Chondrocyte (in vitro differentiated cells): ENCODE data around the gene PEAK1. TPM values are rescaled to one million over a fixed set of nuclear protein-coding genes. Genes with fewer than 3 reads are reported as not detected.

ENCODE experiments used
- DNase-seq: peaks from one replicate; pipeline ENCODE4 v3.0.0; 2021; ENCODE audit warnings: mixed read lengths, low spot score
- H3K27ac Mint-ChIP-seq: one replicate; pipeline ENCODE4 v1.8.0; 2021; ENCODE audit warnings: mild to moderate bottlenecking, moderate library complexity, mixed read lengths; ENCODE audit not compliant: unreplicated experiment
- H3K27me3 Mint-ChIP-seq: 2 replicates; pipeline ENCODE4 v1.8.0; 2021; ENCODE audit warnings: low read depth, mixed read lengths
- H3K36me3 Mint-ChIP-seq: 2 replicates; pipeline ENCODE4 v1.8.0; 2021; ENCODE audit warnings: low read depth, mixed read lengths
- H3K4me1 Mint-ChIP-seq: 2 replicates; pipeline ENCODE4 v1.8.0; 2021; ENCODE audit warnings: low read depth, mild to moderate bottlenecking, mixed read lengths
- H3K4me3 Mint-ChIP-seq: one replicate; pipeline ENCODE4 v1.8.0; 2021; ENCODE audit warnings: mild to moderate bottlenecking, moderate library complexity, mixed read lengths; ENCODE audit not compliant: unreplicated experiment
- H3K9me3 Mint-ChIP-seq: 2 replicates; pipeline ENCODE4 v1.8.0; 2021; ENCODE audit warnings: low read depth, mixed read lengths
- total RNA-seq: library from RNA; stranded (reverse); gene quantifications from 3 replicates; pipeline ENCODE4 v1.2.1, GENCODE V29; 2021
- TF ChIP-seq, protein P1 (sequence below): fragments of 200-600 bp; sonication (generic); IDR thresholded peaks from 2 replicates; pipeline ENCODE4 v1.5.0; 2021; ENCODE audit warnings: antibody characterized with exemption, mild to moderate bottlenecking, moderate library complexity

Gene PEAK1
- total RNA-seq, 1 donor from 2014 or later, result 143 TPM

DNA sequence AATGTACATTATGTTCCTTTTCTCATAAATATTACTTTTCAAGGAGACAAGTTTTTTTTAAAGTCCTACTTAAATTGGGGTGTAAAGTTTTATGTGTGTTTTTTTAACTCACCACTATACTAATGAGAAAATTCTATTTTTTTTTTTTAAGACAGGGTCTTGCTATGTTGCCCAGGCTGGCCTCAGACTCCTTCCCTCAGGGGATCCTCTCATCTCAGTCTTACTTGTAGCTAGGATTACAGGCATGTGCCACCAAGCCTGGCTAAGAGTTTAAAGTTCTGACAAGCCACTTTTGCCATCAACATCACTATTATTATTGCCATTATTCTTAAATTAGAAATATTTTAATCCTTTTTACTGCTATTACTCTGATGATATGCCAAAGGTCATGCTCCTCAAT is 356.7 kb downstream of the PEAK1 start:
- Mint-ChIP-seq H3K27me3 (no peaks in the 10 kb centered on the region), H3K27ac (peak overlapping the region; percentile 22), H3K9me3 (no peaks in the 10 kb centered on the region), H3K36me3 (no peaks in the 10 kb centered on the region), H3K4me1 (peaks cover 85% of the 10 kb centered on the region), H3K4me3 (no peak overlapping the region)
- DNase-seq, result no peak
- TF ChIP-seq, protein P1, sequence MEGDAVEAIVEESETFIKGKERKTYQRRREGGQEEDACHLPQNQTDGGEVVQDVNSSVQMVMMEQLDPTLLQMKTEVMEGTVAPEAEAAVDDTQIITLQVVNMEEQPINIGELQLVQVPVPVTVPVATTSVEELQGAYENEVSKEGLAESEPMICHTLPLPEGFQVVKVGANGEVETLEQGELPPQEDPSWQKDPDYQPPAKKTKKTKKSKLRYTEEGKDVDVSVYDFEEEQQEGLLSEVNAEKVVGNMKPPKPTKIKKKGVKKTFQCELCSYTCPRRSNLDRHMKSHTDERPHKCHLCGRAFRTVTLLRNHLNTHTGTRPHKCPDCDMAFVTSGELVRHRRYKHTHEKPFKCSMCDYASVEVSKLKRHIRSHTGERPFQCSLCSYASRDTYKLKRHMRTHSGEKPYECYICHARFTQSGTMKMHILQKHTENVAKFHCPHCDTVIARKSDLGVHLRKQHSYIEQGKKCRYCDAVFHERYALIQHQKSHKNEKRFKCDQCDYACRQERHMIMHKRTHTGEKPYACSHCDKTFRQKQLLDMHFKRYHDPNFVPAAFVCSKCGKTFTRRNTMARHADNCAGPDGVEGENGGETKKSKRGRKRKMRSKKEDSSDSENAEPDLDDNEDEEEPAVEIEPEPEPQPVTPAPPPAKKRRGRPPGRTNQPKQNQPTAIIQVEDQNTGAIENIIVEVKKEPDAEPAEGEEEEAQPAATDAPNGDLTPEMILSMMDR, result no peak

DNA sequence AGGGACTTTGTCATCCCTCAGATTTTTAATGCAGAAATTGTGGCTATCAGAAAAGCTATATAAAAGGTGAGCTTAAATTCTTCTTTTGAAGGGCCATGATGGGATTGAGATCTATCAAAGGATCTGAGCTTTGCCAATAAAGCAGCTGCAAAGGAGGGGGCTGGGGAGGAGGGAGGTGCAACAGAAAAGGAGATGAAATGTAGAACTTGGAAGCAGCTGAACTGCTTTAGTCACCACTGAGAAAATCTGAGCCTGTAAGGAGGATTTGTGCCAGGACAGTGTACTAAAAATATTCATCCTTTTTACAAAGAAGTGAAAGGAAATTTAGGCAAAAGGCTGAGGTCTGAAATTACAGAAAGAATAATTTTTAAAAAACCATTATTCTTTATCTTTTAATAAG is 359.4 kb downstream of the PEAK1 start:
- no peak for DNase-seq
- Mint-ChIP-seq H3K4me1 (peaks cover 84% of the 10 kb centered on the region), H3K27me3 (no peaks in the 10 kb centered on the region), H3K36me3 (no peaks in the 10 kb centered on the region), H3K9me3 (no peaks in the 10 kb centered on the region), H3K4me3 (no peak overlapping the region), H3K27ac (peak overlapping the region; percentile 86)
- TF ChIP-seq, protein P1, result no peak

DNA sequence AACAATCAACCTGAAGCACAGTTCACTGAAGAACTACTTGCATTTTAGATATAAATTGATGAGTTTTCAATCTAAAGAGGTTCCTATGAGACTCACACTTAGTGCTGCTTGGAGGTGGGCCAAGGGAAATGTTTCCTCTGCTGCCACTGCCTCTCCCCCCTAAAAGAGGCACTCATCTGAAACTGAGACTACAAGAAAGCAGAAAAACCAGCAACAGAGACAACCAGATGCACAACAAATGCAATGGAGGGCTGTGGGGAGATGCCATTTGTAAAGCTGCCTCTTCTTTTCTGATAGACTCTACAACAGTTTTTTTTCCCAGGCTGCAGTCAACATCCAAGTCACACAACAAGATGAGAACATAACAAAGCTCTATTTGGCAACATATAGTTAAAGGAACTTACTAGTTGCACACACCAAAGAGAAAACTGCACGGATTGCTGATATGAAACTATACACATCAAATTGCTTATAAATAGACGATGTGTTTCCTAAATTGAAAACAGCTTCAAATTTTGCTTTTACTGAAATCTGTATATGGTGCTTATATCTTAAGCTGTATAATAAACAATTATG is 360.0 kb downstream of the PEAK1 start:
- H3K36me3 Mint-ChIP-seq, result no peaks in the 10 kb centered on the region
- H3K4me3 Mint-ChIP-seq, result peak overlapping the region; percentile 13
- H3K4me1 Mint-ChIP-seq, result peaks cover 81% of the 10 kb centered on the region
- TF ChIP-seq, protein P1, result no peak
- no peaks in the 10 kb centered on the region for H3K9me3 Mint-ChIP-seq
- H3K27ac Mint-ChIP-seq, result peak overlapping the region; percentile 77
- no peaks in the 10 kb centered on the region for H3K27me3 Mint-ChIP-seq
- DNase-seq, result no peak

DNA sequence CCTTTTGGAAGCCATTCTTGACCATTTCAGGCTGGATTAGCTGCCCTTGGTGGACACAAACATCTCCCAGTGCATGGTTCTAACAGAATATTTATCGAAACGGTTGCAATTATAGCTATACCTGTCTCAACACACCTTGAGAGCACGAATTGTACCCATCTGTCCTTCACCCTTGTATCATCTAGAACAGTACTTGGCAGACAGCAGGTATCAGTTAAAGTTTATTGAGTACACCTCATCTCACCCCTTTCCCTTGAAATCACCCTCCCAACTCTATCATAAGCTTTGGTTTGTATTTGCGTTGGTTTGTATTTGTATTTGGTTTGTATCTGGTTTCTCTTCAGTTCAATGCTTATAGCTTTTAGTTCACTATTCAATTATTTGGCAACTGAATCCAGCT is 361.4 kb downstream of the PEAK1 start:
- Mint-ChIP-seq H3K4me3 (no peak overlapping the region), H3K9me3 (no peaks in the 10 kb centered on the region), H3K36me3 (peaks cover 6% of the 10 kb centered on the region), H3K27ac (no peak overlapping the region), H3K27me3 (no peaks in the 10 kb centered on the region), H3K4me1 (peaks cover 79% of the 10 kb centered on the region)
- no peak for DNase-seq
- TF ChIP-seq, protein P1, result no peak

DNA sequence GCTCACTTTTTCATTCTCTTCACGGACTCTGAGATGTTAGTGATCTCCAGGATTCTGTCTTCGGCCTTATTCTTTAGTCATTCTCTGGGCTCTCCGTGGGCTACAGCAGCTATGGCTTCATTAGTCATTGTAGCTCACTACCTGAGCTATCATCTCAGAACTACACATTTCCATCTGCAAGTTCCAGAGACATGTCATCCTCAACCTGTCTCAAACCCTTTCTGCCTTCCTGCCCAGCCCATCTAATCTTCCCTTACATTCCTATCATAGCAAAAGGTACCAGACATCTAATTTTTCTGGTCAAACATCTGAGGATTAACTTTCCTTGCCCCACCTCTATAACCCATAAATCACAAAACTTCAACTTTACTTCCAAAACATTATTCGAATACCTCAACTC is 362.2 kb downstream of the PEAK1 start:
- no peaks in the 10 kb centered on the region for H3K9me3 Mint-ChIP-seq
- no peak overlapping the region for H3K4me3 Mint-ChIP-seq
- peak overlapping the region; percentile 29 for H3K27ac Mint-ChIP-seq
- TF ChIP-seq, protein P1, result no peak
- H3K27me3 Mint-ChIP-seq, result no peaks in the 10 kb centered on the region
- DNase-seq, result no peak
- H3K4me1 Mint-ChIP-seq, result peaks cover 72% of the 10 kb centered on the region
- peaks cover 7% of the 10 kb centered on the region for H3K36me3 Mint-ChIP-seq
